H1 (cell line): ENCODE results near the gene PRR12. TPM values are rescaled to one million over a fixed set of nuclear protein-coding genes. Genes with fewer than 3 reads are reported as not detected.
A peak's percentile ranks its signal among the peaks of the same experiment; 100 is the strongest.

Experiments used
- CEBPB ChIP-seq: IDR thresholded peaks from 2 replicates; pipeline ENCODE4 v1.6.1; 2012; ENCODE audit warnings: low read depth, low read length
- KDM5A ChIP-seq: fragments of 200-600 bp; IDR thresholded peaks from 2 replicates; pipeline ENCODE4 v1.7.1; 2012; ENCODE audit warnings: mild to moderate bottlenecking, low read length, inconsistent platforms, mixed read lengths
- POLR2A ChIP-seq, 2 experiments: IDR thresholded peaks; 1 replicate in 1 of 2; 2 replicates in 1 of 2; pipeline ENCODE4 v1.6.1; 2011; ENCODE audit warnings: low read depth in 2 of 2, low read length in 2 of 2, mild to moderate bottlenecking in 2 of 2; ENCODE audit errors: control extremely low read depth in 1 of 2
- POU5F1 ChIP-seq: IDR thresholded peaks from 2 replicates; pipeline ENCODE4 v1.6.1; 2011; ENCODE audit warnings: low read depth, mild to moderate bottlenecking, low read length, moderate library complexity
- SAP30 ChIP-seq: fragments of 300-600 bp; sonication (generic); IDR thresholded peaks from 2 replicates; pipeline ENCODE4 v1.7.1; 2012; ENCODE audit warnings: low read length, moderate library complexity, mild to moderate bottlenecking, inconsistent platforms; ENCODE audit not compliant: insufficient read depth, insufficient replicate concordance
- SP4 ChIP-seq: IDR thresholded peaks from 2 replicates; pipeline ENCODE4 v1.6.1; 2012; ENCODE audit warnings: low read length, inconsistent platforms
- USF2 ChIP-seq: IDR thresholded peaks from 2 replicates; pipeline ENCODE4 v1.6.1; 2011; ENCODE audit warnings: low read length, improper control_type of control experiment
- polyA plus RNA-seq, 7 experiments: library from polyadenylated mRNA; depleted of rRNA in 3 of 7; stranded (reverse) in 5 of 7; unstranded in 2 of 7; fragments of >200 nt in 5 of 7; fragments of 200-250 nt in 2 of 7; gene quantifications; 1 replicate in 5 of 7; 2 replicates in 1 of 7; 4 replicates in 1 of 7; pipeline versions ENCODE4 v1.2.1 to v1.2.3, GENCODE V29; 2011 to 2013; ENCODE audit warnings: missing spikeins in 2 of 7, mixed read lengths in 2 of 7
- total RNA-seq: library from RNA; stranded (reverse); fragmentation: NEBNext Ultra II Directional; extraction: Animal tissue kit (Norgen Biotek cat#: 25700); gene quantifications from 2 replicates; pipeline ENCODE4 v1.2.1, GENCODE V29; 2021

The PRR12 gene
- total and polyA plus RNA-seq, 2 of the 8 experiments (the other 6 are each of a cell fraction or from before 2014, with no cell fraction given) = 2.5 to 59.4 TPM

- TF ChIP-seq SAP30 (peak; percentile 61), KDM5A (0 out of 2 replicates have a peak, but pooled peaks have one; percentile 13), USF2 (no peak), POU5F1 (no peak), SP4 (no peak), POLR2A (IDR thresholded peaks at IDR 0.05; ENCODE audit: control extremely low read depth in 1 of 2, low read depth in 2 of 2, low read length in 2 of 2) (peak in 1 of 2 experiments; percentile 62; a peak in 2 of 3 replicates), CEBPB (no peak)
- TF ChIP-seq, all 59 proteins: peak for 5
Measured at GRCh38 chr19:49592486-49593232, 1.7 kb downstream of the PRR12 start (continued).
